ENCODE results near the gene CLDN14.

The CLDN14 gene

GRCh38 chr21:36466061-36466511, 13.8 kb downstream of the CLDN14 start:
- no peak for DNase-seq

DNA sequence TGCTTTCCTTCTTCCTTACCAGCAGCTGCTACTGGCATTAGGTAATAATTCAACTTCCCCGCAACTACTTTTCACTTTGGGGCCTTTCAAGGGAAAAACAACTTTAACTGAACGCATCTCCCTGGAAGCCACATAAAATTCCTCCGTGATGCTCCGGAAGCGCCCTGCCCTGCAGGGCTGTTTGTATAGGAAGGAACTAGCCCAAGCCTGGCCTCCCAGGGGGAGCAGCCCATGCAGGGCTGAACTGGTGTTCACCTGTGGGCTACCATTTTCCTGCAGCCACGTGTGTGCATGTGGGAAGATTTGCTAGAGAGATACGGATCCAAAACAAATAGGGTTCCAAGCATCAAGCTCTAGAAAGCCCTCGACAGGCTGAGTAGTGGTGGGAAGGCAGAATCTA, 14.4 kb downstream of the CLDN14 start:
- DNase-seq, result no peak

DNA sequence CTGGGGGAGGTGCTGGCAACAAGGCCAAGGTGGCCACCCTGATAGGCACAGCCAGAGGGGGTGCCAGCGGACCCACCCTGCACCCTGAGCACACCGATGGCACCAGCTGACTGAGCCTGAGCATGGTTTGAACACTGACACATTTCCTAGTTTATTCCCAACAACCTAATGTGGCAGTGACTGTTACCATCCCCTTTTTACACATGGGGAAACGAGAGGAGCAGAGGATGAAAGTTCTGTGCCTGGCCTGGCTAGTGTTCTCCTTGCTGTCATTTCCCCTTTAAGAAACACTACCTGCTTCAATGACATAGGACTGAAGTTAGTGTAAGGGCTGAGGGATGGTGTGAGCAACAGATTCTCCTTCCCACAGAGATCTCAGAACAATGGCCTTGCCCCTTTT, 15.3 kb downstream of the CLDN14 start:
- DNase-seq, result no peak

- no peak for DNase-seq
Measured at GRCh38 chr21:36463991-36464390, 15.9 kb downstream of the CLDN14 start.

- DNase-seq, result no peak
Measured at GRCh38 chr21:36463204-36463603, 16.7 kb downstream of the CLDN14 start.

- DNase-seq, result no peak
Measured at GRCh38 chr21:36461918-36462486, 17.9 kb downstream of the CLDN14 start.

DNA sequence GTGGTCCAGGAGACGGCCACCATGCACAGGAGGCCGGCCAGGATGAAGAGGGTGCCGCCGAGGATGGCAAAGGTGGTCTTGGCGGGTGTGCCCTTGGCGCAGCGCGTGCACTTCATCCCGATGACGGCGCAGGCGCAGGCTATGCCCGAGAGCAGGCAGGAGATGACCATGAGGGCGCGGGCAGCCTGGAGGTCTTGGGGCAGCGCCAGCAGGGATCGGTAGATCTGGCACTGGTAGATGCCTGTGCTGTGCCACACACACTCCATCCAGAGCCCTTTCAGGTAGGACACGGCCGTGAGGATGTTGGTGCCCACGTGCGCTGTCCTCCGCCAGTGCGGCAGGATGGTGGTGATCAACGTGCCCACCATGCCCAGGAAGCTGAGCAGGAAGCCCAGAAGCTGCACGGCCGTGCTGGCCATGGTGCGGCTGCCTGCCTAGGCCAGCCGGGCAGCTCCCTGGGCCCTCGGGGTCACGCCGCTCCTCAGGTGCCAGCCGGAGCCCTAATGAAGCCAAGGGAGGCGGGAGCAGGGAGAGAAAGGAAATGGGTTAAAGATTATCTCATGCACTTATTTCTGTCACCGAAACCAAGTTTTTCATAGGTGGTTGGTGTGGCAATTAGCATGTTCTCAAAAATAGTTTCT, 18.5 kb downstream of the CLDN14 start:
- DNase-seq, result no peak

- no peak for DNase-seq
Measured at GRCh38 chr21:36460866-36461265, 19.1 kb downstream of the CLDN14 start.

GRCh38 chr21:36459098-36459497, 20.8 kb downstream of the CLDN14 start:
- no peak for DNase-seq

- DNase-seq, result no peak
Measured at GRCh38 chr21:36456729-36457414, 23.1 kb downstream of the CLDN14 start.

DNA sequence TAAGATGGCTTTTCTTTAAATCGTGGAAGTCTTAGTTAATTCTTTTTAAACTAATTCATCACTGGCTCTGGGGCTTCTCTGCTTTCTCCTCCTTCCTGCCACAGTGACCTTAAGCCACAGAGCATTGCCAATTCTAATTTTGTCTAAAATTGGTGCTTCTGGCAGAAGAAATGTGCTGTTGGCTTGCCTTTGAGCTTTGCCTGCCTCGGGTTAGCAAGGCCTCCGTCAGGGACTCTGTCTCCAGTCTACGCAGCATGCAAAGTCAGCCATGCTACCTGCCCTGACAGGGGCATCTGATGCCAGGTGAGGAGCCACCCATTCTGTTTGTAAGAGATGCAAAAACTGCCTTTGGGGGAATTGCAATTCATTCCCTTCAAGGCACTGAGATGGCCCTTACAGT, 25.2 kb downstream of the CLDN14 start:
- DNase-seq, result no peak

- DNase-seq, result no peak
Measured at GRCh38 chr21:36454093-36454531, 25.8 kb downstream of the CLDN14 start.

DNA sequence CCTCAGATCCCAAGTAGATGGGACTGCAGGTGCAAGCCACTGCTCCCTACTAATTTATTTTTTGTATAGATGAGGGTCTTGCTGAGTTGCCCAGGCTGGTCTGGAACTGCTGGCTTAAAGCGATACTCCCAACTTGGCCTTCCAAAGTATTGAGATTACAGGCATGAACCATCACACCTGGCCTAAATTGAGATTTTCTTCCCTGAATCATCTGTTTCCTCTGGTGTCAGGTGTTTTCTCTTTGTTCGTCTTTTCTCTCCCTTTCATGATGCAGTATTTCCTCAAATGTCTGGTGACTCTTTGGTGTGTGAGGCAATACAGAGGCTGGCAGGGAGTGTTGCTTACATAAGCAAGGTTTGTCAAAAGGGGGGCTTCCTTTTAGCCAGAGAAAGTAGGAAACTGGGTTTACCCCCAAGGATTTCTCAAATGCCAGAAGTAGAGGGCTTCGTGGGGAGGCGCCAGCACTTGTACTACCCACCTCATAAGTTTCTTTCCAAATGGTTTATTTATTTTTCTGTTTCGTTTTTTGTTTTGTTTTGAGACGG, 27.6 kb downstream of the CLDN14 start:
- DNase-seq, result no peak

GRCh38 chr21:36451506-36451905, 28.4 kb downstream of the CLDN14 start:
- no peak for DNase-seq

DNA sequence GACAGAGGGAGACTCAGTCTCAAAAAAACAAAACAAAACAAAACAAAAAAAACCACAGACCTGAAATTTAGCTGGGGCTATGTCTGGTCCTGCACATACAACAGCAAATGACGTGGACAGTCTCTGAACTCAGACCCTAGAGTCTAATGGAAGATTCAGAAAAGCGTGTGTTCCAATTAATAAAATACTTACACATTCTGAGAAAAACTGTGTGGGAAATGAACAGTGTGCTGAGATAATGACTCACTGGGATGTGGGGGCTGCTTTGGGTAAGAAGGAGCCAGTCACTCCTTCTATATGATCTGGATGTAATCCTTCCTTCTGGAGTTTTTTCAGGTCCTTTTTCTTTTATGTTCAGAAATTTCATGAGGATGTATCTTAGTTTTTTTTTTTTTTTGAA, 29.4 kb downstream of the CLDN14 start:
- DNase-seq, result no peak

- no peak for DNase-seq
Measured at GRCh38 chr21:36446301-36446700, 33.6 kb downstream of the CLDN14 start.

DNA sequence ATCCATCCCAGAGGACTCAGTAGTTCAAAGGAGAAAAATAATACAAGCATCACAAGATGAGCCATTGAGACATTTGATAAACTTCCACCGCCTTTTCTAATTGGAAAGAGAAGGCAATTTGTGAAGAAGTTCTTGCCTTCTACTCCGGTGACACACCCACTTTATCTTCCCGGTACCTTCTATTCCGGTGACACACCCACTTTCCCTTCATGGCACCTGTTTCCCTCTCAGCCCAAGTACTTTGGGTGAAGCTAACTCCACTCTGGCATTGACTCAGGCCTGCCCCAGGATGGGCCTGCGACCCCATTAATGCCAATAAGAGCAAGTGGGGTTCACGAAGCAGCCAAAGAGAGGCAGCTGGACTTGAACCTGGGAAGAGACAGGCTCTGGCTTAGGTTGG, 38.2 kb downstream of the CLDN14 start:
- DNase-seq, result no peak

DNA sequence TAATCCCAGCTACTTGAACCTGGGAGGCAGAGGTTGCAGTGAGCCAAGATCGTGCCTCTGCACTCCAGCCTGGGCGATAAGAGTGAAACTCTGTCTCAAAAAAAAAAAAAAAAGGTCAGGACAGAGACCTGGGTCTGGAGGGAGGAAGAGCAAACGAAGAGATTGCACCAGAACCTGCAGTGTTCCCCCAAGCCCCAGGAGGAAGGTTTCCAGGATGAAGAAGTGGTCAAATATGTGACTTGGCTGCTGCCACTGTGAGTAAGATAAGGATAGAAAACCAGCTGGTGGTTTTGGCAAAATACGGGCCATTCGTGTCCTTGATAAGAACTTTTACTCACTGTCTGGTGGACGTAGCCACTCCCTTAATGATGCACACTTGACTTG, 42.2 kb downstream of the CLDN14 start:
- DNase-seq, result no peak

- DNase-seq, result no peak
Measured at GRCh38 chr21:36436829-36437744, 42.8 kb downstream of the CLDN14 start.

DNA sequence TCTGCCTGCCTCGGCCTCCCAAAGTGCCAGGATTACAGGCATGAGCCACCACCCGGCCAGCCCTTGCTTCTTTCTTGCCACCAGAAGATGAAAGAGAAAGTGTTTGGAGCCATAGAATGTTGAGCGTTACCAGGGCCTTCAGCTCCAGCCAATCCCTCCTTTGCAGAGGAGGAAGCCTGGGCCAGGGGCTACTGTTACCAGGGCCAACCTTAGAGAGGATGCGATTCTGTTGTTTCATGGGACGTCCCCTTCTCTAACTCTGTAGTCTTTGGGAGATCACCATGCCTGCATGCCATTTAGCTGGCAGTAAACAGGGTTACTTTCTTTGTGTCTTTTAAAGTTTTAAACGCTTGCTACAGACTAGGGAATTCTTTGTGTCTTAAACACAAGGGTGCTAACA, 45.8 kb downstream of the CLDN14 start:
- DNase-seq, result no peak

DNA sequence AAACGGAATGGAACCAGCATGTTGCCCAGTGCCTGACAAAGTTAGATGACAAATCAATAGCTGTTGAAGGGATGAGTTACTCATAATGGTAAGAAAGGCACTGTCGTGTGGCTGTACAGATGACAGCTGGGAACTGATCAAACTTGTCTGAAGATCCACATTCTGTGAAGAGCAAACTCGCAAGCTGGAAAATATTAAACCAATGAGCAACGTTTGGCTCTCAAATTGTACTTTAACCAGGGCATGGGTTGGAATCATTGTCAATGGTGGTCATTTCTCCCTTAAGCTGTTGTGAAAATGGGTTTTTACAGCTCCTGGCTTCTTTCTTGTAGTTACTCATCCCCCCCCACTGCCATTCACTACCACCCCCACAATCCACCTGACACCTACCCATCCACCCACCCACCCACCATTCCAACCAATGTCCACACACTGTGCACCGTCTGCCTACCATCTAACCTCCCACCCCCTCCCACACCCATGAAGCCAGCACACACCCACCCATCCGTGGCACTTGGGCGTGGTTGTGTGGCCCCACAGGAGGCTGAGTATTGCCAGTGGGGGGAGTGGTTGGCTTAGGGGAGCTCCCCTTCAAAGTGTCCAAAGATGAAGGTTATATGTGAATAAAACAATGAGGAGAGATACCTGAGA, 46.7 kb downstream of the CLDN14 start:
- no peak for DNase-seq

DNA sequence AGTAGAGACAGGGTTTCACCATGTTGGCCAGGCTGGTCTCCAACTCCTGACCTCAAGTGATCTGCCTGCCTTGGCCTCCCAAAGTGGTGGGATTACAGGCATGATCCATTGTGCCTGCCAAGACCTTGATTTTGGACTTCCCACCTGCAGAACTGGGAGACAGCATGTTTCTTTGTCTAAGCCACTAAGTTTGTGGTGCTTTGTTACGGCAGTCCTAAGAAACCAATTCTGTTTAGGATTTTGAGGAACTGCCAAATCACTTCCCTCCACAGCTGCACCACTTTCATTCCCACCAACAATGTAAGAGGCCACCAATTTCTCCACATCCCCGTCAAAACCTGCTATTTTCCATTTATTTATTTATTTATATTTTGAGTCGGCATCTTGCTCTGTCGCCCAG, 48.7 kb downstream of the CLDN14 start:
- DNase-seq, result no peak

DNA sequence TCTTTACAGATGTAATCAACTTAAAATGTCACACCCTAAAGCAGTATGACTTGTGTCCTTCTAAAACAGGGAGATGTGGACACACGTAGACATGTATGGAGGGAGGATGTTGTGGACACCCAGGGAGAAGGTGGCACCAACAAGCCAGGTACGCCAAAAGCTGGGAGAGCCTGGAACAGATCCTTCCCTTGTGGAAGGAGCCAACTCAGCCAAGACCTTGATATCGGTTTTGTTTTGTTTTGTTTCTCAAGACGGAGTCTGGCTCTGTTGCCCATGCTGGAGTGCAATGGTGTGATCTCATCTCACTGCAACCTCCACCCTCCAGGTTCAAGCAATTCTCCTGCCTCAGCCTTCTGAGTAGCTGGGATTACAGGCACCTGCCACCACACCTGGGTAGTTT, 49.1 kb downstream of the CLDN14 start:
- no peak for DNase-seq

All from activated CD4-positive, alpha-beta T cell treated with anti-CD3 and anti-CD28 coated beads, Interleukin-2, amount 50 U/mL, for 4 hours (primary cell).